DOHH2 (cell line): ENCODE data around the gene KDM4C.

ENCODE experiments used
- CTCF ChIP-seq: fragments of 200-600 bp; sonication (generic); IDR thresholded peaks from one replicate; pipeline ENCODE4 v1.5.1; 2014; ENCODE audit warnings: antibody characterized with exemption, mild to moderate bottlenecking, low read depth, low read length; ENCODE audit not compliant: poor library complexity, severe bottlenecking
- EZH2phosphoT487 ChIP-seq: fragments of 200-600 bp; sonication (generic); IDR thresholded peaks from 2 replicates; pipeline ENCODE4 v1.6.1; 2017; ENCODE audit warnings: borderline replicate concordance, mild to moderate bottlenecking, antibody characterized with exemption, low read length, moderate library complexity, mixed read lengths

GRCh38 chr9:7196467-7196866 lies 438.7 kb downstream of the KDM4C start:
- no peak for TF ChIP-seq CTCF
- TF ChIP-seq EZH2phosphoT487, result no peak
